ENCODE data around the gene CDK18.

The CDK18 gene

GRCh38 chr1:205476648-205477047 is 27.8 kb upstream of the CDK18 start (continued):
- TF ChIP-seq CTCF (tag by site-specific recombination; IDR thresholded peaks at IDR 0.05) (no peak), ZFHX2 (tag by site-specific recombination; conservative IDR thresholded peaks at IDR 0.05) (no peak), ZNF48 (tag by site-specific recombination; IDR thresholded peaks at IDR 0.05) (no peak), ZSCAN16 (tag by site-specific recombination; IDR thresholded peaks at IDR 0.05) (no peak), ZNF660 (tag by site-specific recombination; IDR thresholded peaks at IDR 0.05) (no peak), KLF10 (tag by site-specific recombination; IDR thresholded peaks at IDR 0.05) (no peak), ZFP69B (tag by site-specific recombination; IDR thresholded peaks at IDR 0.05) (no peak), ZNF311 (tag by site-specific recombination; IDR thresholded peaks at IDR 0.05; ENCODE audit: borderline replicate concordance) (peak; percentile 57; the same call in 1 of the 2 replicates), RBAK (tag by site-specific recombination; IDR thresholded peaks at IDR 0.05) (no peak), ZNF16 (tag by site-specific recombination; IDR thresholded peaks at IDR 0.05; ENCODE audit: low read depth) (no peak), ZIC2 (tag by site-specific recombination; IDR thresholded peaks at IDR 0.05) (no peak; the same call in 1 of the 2 replicates), ELK4 (IDR thresholded peaks at IDR 0.05; ENCODE audit: borderline replicate concordance, low read depth, low read length) (no peak), ZNF366 (tag by site-specific recombination; conservative IDR thresholded peaks at IDR 0.05) (no peak), GFI1B (tag by site-specific recombination; IDR thresholded peaks at IDR 0.05) (no peak), ZNF138 (tag by site-specific recombination; IDR thresholded peaks at IDR 0.05; ENCODE audit: borderline replicate concordance) (no peak), ZEB2 (tag by site-specific recombination; IDR thresholded peaks at IDR 0.05) (no peak), ZNF133 (tag by site-specific recombination; IDR thresholded peaks at IDR 0.05) (peak; percentile 19; the same call in 1 of the 2 replicates), ZBTB1 (tag by site-specific recombination; IDR thresholded peaks at IDR 0.05) (no peak), TRIM28 (IDR thresholded peaks at IDR 0.05; ENCODE audit: borderline replicate concordance, low read length) (no peak), ZSCAN30 (tag by site-specific recombination; IDR thresholded peaks at IDR 0.05) (no peak), ZXDB (tag by site-specific recombination; IDR thresholded peaks at IDR 0.05) (no peak), ZNF621 (tag by site-specific recombination; IDR thresholded peaks at IDR 0.05) (no peak), ZNF354C (tag by site-specific recombination; IDR thresholded peaks at IDR 0.05; ENCODE audit: borderline replicate concordance, low read depth) (no peak), ZFP37 (tag by site-specific recombination; IDR thresholded peaks at IDR 0.05) (no peak), ZNF76 (tag by site-specific recombination; IDR thresholded peaks at IDR 0.05; ENCODE audit: borderline replicate concordance, low read depth) (no peak), ZNF18 (tag by site-specific recombination; IDR thresholded peaks at IDR 0.05) (peak; percentile 91), OSR2 (tag by site-specific recombination; IDR thresholded peaks at IDR 0.05) (no peak), ZSCAN4 (tag by site-specific recombination; IDR thresholded peaks at IDR 0.05) (peak; percentile 11; the same call in 1 of the 2 replicates)
- TF ChIP-seq, protein P1, sequence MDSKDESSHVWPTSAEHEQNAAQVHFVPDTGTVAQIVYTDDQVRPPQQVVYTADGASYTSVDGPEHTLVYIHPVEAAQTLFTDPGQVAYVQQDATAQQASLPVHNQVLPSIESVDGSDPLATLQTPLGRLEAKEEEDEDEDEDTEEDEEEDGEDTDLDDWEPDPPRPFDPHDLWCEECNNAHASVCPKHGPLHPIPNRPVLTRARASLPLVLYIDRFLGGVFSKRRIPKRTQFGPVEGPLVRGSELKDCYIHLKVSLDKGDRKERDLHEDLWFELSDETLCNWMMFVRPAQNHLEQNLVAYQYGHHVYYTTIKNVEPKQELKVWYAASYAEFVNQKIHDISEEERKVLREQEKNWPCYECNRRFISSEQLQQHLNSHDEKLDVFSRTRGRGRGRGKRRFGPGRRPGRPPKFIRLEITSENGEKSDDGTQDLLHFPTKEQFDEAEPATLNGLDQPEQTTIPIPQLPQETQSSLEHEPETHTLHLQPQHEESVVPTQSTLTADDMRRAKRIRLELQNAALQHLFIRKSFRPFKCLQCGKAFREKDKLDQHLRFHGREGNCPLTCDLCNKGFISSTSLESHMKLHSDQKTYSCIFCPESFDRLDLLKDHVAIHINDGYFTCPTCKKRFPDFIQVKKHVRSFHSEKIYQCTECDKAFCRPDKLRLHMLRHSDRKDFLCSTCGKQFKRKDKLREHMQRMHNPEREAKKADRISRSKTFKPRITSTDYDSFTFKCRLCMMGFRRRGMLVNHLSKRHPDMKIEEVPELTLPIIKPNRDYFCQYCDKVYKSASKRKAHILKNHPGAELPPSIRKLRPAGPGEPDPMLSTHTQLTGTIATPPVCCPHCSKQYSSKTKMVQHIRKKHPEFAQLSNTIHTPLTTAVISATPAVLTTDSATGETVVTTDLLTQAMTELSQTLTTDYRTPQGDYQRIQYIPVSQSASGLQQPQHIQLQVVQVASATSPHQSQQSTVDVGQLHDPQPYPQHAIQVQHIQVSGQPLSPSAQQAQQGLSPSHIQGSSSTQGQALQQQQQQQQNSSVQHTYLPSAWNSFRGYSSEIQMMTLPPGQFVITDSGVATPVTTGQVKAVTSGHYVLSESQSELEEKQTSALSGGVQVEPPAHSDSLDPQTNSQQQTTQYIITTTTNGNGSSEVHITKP (tag by site-specific recombination; IDR thresholded peaks at IDR 0.05): no peak
- TF ChIP-seq, protein P2, sequence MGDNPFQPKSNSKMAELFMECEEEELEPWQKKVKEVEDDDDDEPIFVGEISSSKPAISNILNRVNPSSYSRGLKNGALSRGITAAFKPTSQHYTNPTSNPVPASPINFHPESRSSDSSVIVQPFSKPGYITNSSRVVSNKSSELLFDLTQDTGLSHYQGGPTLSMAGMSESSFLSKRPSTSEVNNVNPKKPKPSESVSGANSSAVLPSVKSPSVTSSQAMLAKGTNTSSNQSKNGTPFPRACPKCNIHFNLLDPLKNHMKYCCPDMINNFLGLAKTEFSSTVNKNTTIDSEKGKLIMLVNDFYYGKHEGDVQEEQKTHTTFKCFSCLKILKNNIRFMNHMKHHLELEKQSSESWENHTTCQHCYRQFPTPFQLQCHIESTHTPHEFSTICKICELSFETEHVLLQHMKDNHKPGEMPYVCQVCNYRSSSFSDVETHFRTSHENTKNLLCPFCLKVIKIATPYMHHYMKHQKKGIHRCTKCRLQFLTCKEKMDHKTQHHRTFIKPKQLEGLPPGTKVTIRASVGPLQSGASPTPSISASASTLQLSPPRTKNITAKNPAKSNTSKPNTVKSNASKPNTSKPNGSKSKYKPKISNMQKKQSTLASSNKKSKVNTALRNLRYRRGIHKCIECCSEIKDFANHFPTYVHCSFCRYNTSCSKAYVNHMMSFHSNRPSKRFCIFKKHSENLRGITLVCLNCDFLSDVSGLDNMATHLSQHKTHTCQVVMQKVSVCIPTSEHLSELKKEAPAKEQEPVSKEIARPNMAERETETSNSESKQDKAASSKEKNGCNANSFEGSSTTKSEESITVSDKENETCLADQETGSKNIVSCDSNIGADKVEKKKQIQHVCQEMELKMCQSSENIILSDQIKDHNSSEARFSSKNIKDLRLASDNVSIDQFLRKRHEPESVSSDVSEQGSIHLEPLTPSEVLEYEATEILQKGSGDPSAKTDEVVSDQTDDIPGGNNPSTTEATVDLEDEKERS (tag by site-specific recombination; IDR thresholded peaks at IDR 0.05): no peak

All from HEK293 (cell line).